HepG2 (cell line): ENCODE measurements around the gene GPR149. TPM values are rescaled to one million over a fixed set of nuclear protein-coding genes. Genes with fewer than 3 reads are reported as not detected.

ENCODE experiments used
- DBP ChIP-seq: sonication (generic); formaldehyde crosslinking; IDR thresholded peaks from 2 replicates; pipeline ENCODE4 v1.4.0; 2020; ENCODE audit warnings: missing genetic modification reagents; ENCODE audit errors: not compliant biosample characterization
- DRAP1 ChIP-seq: IDR thresholded peaks from 2 replicates; pipeline ENCODE4 v1.6.1; 2016; ENCODE audit warnings: missing genetic modification reagents, missing compliant biosample characterization
- GATA4 ChIP-seq: sonication (generic); IDR thresholded peaks from 2 replicates; pipeline ENCODE4 v1.6.1; 2016; ENCODE audit warnings: antibody characterized with exemption, low read depth, borderline replicate concordance
- GMEB2 ChIP-seq: IDR thresholded peaks from 2 replicates; pipeline ENCODE4 v1.6.1; 2016; ENCODE audit warnings: missing biosample characterization, missing genetic modification reagents, low read depth
- MAFF ChIP-seq: IDR thresholded peaks from 2 replicates; pipeline ENCODE4 v1.6.1; 2011; ENCODE audit warnings: low read depth, low read length, improper control_type of control experiment
- MBNL3 ChIP-seq: fragments of 250-450 bp; sonication (Bioruptor Pico); conservative IDR thresholded peaks from 2 replicates; pipeline ENCODE4 v1.8.0; 2022; ENCODE audit warnings: mild to moderate bottlenecking, inconsistent platforms
- NFIB ChIP-seq: sonication (generic); formaldehyde crosslinking; IDR thresholded peaks from 2 replicates; pipeline ENCODE4 v1.9.0; 2021; ENCODE audit warnings: missing genetic modification reagents, mild to moderate bottlenecking, borderline replicate concordance
- NFYC ChIP-seq: IDR thresholded peaks from 2 replicates; pipeline ENCODE4 v1.6.1; 2016; ENCODE audit warnings: missing genetic modification reagents, missing compliant biosample characterization
- NR2F2 ChIP-seq: IDR thresholded peaks from 2 replicates; pipeline ENCODE4 v1.6.1; 2012; ENCODE audit warnings: low read depth, inconsistent platforms, borderline replicate concordance
- PPARG ChIP-seq: conservative IDR thresholded peaks from 2 replicates; pipeline ENCODE4 v1.6.1; 2016; ENCODE audit warnings: missing biosample characterization, missing genetic modification reagents
- SKI ChIP-seq: fragments of 450-650 bp; IDR thresholded peaks from one replicate; pipeline ENCODE4 v1.6.1; 2018; ENCODE audit warnings: mild to moderate bottlenecking; ENCODE audit not compliant: partially characterized antibody
- USF2 ChIP-seq, 2 experiments: sonication (generic) in 1 of 2; formaldehyde crosslinking in 1 of 2; IDR thresholded peaks; 2 replicates each; pipeline versions ENCODE4 v1.5.1 to v1.6.1; 2011 to 2020; ENCODE audit warnings: borderline replicate concordance in 1 of 2, low read depth in 1 of 2, low read length in 1 of 2, mild to moderate bottlenecking in 1 of 2, missing genetic modification reagents in 1 of 2, moderate library complexity in 1 of 2
- ZBTB20 ChIP-seq: sonication (generic); formaldehyde crosslinking; IDR thresholded peaks from 2 replicates; pipeline ENCODE4 v1.8.1; 2023; ENCODE audit warnings: missing genetic modification reagents, low read depth, mild to moderate bottlenecking, borderline replicate concordance
- ZEB1 ChIP-seq: IDR thresholded peaks from 2 replicates; pipeline ENCODE4 v1.6.1; 2012; ENCODE audit warnings: mild to moderate bottlenecking, low read depth, inconsistent platforms; ENCODE audit not compliant: insufficient replicate concordance
- ZKSCAN5 ChIP-seq: sonication (generic); formaldehyde crosslinking; IDR thresholded peaks from 2 replicates; pipeline ENCODE4 v1.5.1; 2020; ENCODE audit warnings: mild to moderate bottlenecking, missing genetic modification reagents
- ZNF713 ChIP-seq: sonication (generic); formaldehyde crosslinking; IDR thresholded peaks from 2 replicates; pipeline ENCODE4 v1.4.0; 2020; ENCODE audit warnings: mild to moderate bottlenecking, missing genetic modification reagents
- ZNF768 ChIP-seq: sonication (generic); formaldehyde crosslinking; IDR thresholded peaks from 2 replicates; pipeline ENCODE4 v1.4.0; 2020; ENCODE audit warnings: missing genetic modification reagents
- ZNF781 ChIP-seq: sonication (generic); formaldehyde crosslinking; IDR thresholded peaks from 2 replicates; pipeline ENCODE4 v1.5.1; 2020; ENCODE audit warnings: borderline replicate concordance, mild to moderate bottlenecking, missing genetic modification reagents; ENCODE audit errors: not compliant biosample characterization
- ZNF792 ChIP-seq: IDR thresholded peaks from 2 replicates; pipeline ENCODE4 v1.6.1; 2016
- ZNF879 ChIP-seq: sonication (generic); formaldehyde crosslinking; IDR thresholded peaks from 2 replicates; pipeline ENCODE4 v1.8.1; 2023; ENCODE audit warnings: missing genetic modification reagents
- ZSCAN30 ChIP-seq: sonication (generic); formaldehyde crosslinking; IDR thresholded peaks from 2 replicates; pipeline ENCODE4 v1.5.0; 2020; ENCODE audit warnings: mild to moderate bottlenecking, missing genetic modification reagents
- polyA plus RNA-seq, 8 experiments: library from polyadenylated mRNA; depleted of rRNA in 3 of 8; stranded (reverse) in 7 of 8; unstranded in 1 of 8; fragments of >200 nt; fragmentation: Illumina TruSeq in 4 of 8; extraction: Trizol in 4 of 8; gene quantifications; 2 replicates each; pipeline versions ENCODE4 v1.2.1 to v1.2.3, GENCODE V29; 2011 to 2016; ENCODE audit warnings: low read depth in 4 of 8, missing spikeins in 1 of 8, mixed read lengths in 1 of 8; ENCODE audit not compliant: insufficient read depth in 1 of 8
- total RNA-seq, 5 experiments: library from RNA; depleted of rRNA; stranded (reverse); fragments of >200 nt; fragmentation: Illumina TruSeq; extraction: Trizol; gene quantifications; 2 replicates each; pipeline ENCODE4 v1.2.3, GENCODE V29; 2016; ENCODE audit warnings: low read depth in 1 of 5
- TF ChIP-seq, protein P1 (sequence below): sonication (generic); formaldehyde crosslinking; IDR thresholded peaks from 2 replicates; pipeline ENCODE4 v1.5.0; 2020; ENCODE audit warnings: missing genetic modification reagents

The GPR149 gene
- total and polyA plus RNA-seq, 2 of the 13 experiments (the other 11 are each of a cell fraction or from before 2014, with no cell fraction given), result not detected

DNA sequence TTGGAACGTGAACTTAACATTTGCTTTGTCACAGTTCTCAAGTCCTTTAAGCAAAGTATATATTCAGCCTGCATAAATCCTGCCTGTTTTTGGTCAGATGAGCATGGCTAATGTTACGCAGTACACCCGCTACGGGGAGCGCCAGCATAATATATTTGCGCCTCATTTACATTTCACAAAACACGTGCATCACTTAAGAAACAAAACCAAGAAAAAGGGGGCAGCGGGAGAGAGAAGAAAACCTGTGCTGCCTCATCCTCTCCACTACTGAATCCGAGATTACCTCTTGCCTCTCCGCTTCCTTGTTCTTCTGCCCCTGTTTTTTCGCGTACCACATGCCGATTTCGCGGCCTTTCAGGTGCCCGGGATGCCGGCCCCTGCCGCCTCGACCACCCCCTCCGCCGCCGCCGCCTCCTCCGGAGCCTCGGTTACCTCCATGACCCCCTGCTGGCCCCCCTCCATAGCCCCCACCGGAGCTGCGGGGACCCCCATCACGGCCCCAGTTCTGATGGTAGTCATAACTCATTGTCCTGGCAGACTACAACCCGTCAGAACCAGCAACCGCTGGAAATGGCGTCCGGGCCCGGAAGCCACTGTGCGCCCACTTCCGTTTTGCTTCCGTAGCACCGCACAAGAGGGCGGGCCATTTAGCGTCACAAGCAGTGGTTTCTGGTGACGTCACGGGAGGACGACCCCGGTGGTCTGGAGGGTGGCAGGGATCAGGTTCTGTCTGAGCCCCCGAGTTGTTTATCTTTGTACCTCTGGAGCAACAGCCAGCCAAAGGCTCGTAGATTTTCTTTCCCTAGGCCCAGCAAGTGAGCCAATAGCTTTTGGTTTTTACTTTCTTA is 105.9 kb downstream of the GPR149 start, which contains the start of gene DHX36 (continued):
- TF ChIP-seq GATA4, result no peak
- TF ChIP-seq MBNL3 (CRISPR knock-in tag), result no peak
- TF ChIP-seq ZNF879 (CRISPR knock-in tag), result no peak
- TF ChIP-seq DRAP1 (CRISPR knock-in tag), result peak; percentile 85
- no peak for TF ChIP-seq NR2F2
- TF ChIP-seq DBP (CRISPR knock-in tag), result no peak
- TF ChIP-seq USF2 (IDR thresholded peaks at IDR 0.05; ENCODE audit: low read depth, low read length), result no peak
- TF ChIP-seq USF2 (CRISPR knock-in tag; IDR thresholded peaks at IDR 0.05; ENCODE audit: borderline replicate concordance), result no peak
- no peak for TF ChIP-seq MAFF
- TF ChIP-seq ZSCAN30 (CRISPR knock-in tag), result no peak
- no peak for TF ChIP-seq ZEB1
- TF ChIP-seq PPARG (CRISPR knock-in tag), result no peak; the same call in 1 of the 2 replicates
- no peak for TF ChIP-seq ZKSCAN5 (CRISPR knock-in tag)
- no peak for TF ChIP-seq SKI
- no peak for TF ChIP-seq ZBTB20
- TF ChIP-seq GMEB2, result no peak
- TF ChIP-seq ZNF792 (CRISPR knock-in tag), result peak; percentile 27; the same call in 1 of the 2 replicates
- TF ChIP-seq ZNF713 (CRISPR knock-in tag), result no peak
- no peak for TF ChIP-seq NFIB (CRISPR knock-in tag)
- no peak for TF ChIP-seq NFYC (CRISPR knock-in tag)
- TF ChIP-seq ZNF768 (CRISPR knock-in tag), result 0 out of 2 replicates have a peak, but pooled peaks have one; percentile 33
- TF ChIP-seq, protein P1, sequence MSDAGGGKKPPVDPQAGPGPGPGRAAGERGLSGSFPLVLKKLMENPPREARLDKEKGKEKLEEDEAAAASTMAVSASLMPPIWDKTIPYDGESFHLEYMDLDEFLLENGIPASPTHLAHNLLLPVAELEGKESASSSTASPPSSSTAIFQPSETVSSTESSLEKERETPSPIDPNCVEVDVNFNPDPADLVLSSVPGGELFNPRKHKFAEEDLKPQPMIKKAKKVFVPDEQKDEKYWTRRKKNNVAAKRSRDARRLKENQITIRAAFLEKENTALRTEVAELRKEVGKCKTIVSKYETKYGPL, result no peak
- TF ChIP-seq ZNF781, result no peak
